Stimulated activated CD4-positive, alpha-beta T cell treated with anti-CD3 and anti-CD28 coated beads, Interleukin-12 subunit alpha, Interleukin-12 subunit beta, amount 100 ng/mL, for 4 hours (primary cell): ENCODE data around the gene CTDSPL.

Experiments used
- DNase-seq: peaks from one replicate; pipeline ENCODE4 v3.0.0-alpha.2; 2020

CTDSPL gene

DNA sequence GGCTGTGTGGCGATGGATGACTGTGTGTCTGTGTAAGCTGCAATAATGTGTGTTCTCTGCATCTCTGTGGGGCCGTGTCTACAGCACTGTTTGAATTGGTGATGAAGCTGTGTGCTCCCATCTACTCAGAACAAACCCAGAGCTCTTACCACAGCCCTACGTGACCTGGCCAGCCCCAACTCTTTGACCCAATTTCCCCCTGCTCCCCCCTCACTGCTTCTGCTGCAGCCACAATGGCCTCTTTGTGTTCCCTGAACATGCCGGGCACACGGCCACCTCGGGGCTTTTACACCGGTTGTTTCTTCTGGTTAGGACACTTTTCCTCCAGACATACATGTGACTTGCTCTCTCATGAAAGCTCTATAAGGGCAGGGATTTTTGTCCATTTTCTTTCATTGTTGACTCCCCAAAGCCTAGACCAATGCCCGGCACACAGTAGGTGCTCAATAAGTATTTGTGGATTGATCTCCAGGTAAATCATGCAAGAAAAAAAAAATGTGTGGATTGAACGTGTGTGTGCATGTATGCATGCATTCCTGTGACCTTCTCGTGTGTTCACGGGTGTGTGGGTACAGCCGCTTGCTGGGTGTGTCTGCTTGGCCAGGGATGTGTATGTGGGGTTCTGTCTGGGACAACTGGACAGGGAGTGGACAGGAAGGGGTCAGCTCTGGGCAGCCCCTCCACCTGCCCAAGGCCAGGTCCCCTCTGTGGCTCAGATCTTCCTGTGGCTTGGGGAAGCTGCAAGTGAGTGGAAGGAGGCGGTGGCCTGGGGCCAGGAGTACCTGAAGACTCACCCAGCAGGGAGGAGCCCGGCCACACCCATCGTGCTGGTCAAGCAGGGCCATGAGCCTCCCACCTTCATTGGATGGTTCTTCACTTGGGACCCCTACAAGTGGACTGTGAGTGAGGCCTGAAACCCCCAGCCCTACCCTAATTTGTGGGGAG is 143.7 kb downstream of the CTDSPL start:
- no peak for DNase-seq

DNA sequence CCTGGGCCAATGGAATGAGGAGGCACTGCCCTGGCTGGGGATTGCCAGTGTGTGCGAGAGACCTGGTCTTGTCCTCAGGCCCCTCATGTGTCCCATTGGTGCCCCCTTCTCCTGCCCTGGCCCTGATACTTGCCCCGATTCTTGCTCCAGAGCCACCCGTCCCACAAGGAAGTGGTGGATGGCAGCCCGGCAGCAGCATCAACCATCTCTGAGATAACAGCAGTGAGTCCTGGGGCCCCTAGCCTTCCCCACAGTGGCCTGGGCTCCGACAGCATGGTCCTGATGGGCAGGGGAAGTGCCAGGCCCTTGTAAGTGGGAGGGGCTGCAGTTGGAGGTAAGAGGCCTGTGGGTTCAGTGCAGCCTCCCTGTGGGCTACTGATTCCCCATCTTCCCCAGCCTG is 144.4 kb downstream of the CTDSPL start:
- DNase-seq = no peak

DNA sequence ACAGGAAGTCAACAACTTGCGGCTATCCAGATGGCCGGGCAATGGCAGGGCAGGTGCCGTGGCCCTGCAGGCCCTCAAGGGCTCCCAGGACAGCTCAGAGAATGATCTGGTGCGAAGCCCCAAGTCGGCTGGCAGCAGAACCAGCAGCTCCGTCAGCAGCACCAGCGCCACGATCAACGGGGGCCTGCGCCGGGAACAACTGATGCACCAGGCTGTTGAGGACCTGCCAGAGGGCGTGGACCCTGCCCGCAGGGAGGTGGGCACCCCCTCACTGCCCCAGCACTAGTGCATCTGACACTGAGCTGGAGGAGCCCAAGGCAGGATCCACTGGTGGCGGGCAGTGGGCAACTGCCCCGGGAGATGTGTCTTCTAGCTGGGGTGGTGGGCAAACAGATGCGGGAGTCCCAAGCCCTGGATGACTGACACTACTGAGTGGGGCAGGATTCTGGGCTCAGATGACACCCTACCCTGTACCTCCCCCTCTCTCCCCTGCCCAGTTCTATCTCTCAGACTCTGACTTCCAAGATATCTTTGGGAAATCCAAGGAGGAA is 144.8 kb downstream of the CTDSPL start:
- DNase-seq = no peak

DNA sequence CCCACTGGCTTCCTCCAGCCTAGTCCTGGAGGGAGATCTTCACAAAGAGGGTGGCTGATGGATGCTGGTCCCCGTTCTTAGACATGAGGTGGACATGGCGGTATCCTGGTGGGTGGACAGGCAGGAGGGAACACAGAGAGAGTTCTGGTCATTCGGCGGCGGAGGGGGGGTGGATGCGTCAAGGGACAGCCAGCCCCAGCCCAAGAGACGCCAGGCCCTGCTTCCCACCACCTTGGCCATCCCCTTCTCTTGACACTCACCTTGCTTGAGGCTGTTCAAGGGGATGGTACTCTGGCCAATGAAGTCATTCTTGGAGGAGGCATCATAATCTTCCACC is 146.0 kb downstream of the CTDSPL start:
- DNase-seq = no peak

DNA sequence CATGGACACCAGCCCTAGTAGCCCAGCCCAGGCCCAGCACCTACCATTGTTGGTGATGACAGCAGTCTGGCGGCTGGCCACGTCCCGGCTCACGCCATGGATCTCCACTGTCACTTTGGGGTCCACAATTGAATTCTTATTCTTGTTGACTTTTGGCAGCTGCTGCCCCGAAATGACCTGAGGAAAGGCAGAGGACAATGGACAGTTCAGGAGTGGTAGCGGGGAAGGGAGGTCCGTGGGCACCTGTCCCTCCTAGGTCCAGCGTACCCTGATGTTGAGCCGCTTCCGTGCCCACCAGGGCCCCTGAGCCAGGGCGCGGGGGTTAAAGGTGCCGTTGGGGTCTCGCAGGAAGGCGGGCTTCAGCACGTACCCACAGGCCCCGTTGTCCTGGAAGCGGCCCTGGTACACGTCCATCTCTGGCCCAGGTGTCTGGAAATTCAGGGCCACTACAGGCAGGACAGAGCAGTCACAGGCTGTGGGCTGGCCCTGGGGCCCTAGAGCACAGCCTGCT is 146.6 kb downstream of the CTDSPL start:
- no peak for DNase-seq

DNA sequence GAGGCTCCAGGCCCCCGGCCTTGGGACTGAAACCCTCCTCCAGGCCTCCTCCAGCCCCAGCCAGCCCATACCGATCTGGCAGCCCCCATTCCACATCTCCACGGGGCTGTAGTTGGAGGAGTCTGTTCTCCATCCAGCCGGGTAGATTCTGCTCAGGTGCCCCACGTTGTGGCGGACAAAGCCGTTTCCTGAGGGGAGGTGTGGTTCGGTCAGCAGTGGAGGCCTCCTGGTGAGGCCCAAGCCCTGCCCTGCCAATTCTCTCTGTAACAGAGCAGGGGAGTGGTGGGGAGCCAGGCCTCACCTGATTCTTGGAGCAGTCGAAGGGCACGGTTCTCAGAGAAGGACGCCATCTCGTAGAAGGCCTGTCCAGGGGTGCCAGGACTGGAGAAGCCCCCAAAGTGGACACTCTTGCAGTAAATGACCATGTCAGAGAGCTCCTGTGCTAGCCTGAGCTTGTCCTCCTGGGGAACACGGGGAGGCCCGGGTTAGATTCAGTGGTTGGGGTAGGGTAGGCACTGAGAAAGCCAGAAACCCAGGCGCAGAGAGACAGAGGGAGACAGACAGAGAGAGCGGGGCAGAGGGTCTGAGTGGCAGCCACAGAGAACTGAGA is 147.4 kb downstream of the CTDSPL start:
- no peak for DNase-seq

DNA sequence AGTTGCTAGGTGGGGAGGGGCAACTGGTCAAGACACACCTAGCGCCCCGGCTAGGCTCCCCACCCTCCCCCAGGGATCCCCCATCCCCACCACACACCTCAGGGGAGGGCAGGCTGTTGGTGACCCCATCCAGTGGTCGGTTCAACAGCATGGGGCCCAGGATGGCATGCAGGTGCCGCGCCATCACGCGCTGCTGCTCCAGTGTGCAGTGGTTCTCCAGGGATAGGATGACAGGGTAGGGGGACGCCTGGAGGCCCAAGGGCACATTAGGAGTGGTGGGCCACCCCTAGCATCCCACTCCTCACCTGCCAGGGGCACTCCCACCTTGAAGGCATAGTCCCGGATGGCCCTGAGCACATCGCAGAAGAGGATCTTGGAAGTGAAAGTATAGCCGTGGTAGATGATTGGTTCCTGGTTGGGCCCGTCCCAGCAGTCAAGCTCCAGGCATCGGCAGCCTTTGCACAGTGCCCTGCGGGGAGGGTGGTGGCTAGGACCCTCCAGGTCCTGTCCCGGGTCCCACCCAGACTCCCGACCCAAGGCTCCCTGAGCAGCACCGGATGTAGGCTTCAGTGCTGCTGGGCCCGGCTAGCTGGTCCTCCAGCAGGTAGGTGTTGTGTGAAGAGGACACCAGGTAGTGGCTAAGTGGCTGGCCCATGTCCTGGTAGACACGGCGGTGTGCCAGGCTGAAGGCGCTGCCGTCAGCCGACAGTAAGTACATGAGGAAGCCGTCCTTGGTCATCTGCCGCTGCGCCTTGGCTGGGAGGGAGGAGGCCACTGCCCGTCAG is 148.3 kb downstream of the CTDSPL start:
- no peak for DNase-seq

DNA sequence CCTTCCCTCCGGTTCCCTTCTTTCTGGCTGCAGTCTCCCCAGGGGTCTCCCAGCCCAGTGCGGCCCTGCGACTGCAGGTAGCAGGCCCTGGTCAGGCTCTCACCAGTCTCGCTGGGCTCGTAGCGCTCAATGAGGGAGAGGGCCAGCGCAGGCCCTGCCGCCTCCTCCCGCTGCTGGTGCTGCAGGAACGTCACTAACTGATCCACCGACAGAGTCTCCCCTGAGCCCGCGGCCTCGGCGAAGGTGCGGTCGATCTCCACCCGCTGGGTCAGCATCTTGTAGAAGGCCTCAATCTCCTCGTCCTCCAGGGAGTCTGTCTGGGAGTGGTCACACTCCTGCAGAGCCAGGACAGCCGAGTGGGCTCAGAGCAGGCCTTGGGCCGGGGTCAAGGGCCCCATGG is 149.4 kb downstream of the CTDSPL start:
- DNase-seq = no peak

DNA sequence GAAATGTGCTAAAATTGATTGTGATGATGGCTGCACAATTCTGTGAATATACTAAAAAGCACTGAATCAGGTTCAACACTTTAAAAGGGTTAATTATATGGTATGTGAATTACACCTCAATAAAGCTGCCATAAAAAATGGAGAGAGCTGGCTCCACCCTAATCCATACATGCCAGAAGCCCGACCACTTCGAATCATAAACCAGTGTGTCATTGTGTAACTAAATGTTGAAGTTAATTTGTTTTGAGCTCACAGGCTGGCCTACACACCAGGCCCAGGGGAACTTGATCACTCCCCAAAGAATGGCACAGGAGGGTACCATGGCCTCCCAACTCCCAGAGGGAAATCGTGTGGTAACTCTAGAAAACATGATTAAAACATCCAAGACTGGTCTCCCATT is 153.8 kb downstream of the CTDSPL start:
- no peak for DNase-seq

DNA sequence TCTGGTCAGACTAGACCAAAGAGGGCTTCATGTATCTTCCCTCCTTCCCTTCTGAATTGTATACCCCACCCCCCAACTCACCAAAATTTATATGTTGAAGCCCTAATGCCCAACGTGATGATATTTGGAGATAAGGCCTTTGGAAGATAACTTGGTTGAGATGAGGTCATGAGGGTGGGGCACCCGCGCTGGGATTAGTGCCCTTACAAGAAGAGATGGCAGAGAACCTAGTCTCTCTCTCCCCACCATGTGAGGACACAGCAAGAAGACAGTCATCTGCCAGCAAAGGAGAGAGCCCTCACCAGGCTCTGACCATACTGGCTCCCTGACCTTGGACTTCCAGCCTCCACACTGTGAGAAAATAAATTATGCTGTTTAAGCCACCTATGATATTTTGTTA is 154.3 kb downstream of the CTDSPL start:
- no peak for DNase-seq

DNA sequence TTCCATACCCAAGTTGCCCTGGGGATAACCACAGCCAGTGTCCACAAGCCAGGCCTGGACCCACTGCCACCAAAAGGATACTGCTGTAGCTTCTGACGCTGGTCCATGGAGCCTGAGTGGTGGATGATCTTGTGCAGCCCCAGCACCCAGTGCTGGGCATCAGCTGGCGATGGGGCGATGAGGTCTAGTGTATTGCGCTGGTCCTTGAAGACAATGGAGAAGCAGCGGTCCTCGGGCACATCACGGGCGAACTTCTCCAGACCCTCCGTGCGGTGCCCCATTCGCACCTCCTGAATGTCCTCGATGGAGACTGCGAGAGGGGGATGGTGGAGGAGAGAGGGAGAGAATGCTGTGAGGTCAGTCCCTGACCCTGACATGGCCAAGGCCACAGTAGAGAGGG is 154.7 kb downstream of the CTDSPL start:
- no peak for DNase-seq

DNA sequence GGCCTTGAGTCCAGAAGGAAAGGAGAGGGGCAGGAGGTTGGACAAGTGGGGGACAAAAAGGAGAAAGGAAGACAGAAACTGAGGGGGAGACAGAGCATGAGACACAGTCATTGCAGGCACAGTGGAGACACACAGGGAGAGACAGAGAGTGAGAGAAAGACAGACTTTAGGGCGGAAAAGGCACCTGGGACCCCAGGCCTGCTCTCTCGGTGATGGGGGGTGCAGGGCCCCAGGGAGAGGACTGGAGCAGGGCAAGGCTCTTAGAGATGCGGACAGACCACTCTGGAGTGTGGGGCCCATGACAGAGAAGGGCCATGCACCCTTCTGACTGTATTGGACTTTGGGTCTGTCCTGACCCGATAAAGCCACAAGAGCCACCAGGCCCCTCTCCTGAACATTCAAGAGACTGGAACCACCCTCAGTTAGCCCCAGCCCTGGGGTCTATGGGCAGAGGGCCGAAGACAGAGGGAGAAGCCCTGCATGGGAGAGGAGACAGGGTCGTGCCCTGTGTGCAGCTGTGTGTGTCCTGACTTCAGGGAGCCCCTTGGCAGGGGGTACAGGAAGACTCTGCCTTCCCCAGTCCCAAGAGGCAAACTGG is 155.3 kb downstream of the CTDSPL start:
- no peak for DNase-seq

DNA sequence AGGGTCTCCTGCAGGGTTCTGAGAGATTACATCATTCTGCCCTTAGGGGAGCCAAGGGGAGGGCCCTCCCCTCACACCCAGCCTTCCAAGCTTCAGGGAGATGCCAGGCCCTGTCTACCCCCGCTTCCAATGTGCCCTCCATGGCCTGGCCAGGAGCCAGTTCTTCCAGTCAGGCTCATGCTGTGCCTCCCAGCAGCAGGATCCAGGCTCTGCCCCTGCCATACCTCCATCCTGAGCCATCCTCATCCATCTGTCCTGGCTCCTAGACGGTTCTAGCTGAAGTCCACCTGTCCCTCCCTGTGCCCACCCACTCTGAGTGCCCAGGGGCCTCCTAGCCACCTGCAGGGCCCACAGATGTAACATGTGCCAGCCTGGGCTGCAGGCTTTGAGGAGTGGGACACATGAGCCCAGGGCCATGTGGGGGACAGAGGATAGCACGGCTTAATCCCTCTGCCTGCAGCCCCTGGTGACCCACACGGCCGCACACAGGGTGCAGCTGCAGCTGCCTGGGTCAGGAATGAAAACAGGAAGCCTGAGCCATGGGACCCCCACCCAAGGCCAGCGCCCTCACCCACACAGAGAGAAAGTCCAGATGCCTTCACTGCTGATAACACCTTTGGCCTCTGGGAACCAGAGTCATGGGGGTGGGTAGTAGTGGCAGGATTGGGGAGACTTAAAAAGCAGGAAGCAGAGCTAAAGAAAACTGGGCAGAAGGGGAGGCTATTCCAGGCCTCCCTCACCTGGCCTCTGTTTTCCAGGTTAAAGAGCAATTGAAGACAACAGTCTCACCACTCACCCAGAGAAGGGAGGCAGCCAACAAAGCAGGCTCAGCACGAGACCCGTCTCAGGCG is 156.0 kb downstream of the CTDSPL start:
- DNase-seq = no peak

DNA sequence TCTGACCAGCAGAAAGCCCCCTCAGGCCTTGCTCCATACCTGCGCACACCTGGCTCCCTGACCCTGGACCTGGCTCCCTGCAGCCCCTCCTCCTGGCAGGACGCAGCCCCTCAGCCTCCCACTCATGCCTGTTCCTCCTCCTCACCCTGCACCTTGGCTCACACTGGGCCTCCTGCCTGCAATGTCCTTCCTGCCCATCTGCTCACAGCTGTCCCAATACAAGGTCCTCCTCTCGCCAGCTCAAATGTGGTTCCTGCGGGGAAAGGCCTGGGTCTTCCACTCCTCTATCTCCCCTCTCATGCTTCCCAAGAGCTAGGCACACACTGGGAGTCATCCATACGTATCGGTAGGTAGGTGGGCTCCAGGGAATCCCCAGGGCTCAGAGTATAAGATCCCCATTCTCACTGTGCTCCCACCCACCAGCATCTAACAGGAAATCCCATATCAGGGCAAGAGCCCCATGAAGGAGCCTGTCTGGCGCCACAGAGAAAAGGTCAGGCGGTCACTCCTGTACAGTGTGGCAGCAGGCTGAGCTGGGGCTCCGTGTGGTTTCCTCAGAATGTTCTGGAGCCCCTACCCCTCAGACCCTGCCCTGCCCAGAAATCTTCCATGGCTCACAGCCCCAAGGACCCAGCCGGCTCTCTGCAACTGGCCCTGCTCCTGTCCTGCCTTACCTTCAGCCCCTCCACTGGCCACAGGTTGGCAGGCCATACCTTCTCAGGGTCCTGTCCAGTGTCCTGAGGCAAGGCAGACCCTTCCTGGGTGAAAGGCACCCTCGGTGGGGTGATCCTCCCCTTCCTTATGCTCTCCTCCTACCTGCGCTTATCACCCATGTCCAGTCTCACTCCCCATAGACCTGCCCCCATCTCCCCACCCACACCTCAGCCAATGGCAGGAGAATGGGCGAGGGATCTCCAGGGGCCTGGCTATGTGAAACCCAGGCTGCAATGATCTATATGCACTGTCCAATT is 156.9 kb downstream of the CTDSPL start:
- no peak for DNase-seq

DNA sequence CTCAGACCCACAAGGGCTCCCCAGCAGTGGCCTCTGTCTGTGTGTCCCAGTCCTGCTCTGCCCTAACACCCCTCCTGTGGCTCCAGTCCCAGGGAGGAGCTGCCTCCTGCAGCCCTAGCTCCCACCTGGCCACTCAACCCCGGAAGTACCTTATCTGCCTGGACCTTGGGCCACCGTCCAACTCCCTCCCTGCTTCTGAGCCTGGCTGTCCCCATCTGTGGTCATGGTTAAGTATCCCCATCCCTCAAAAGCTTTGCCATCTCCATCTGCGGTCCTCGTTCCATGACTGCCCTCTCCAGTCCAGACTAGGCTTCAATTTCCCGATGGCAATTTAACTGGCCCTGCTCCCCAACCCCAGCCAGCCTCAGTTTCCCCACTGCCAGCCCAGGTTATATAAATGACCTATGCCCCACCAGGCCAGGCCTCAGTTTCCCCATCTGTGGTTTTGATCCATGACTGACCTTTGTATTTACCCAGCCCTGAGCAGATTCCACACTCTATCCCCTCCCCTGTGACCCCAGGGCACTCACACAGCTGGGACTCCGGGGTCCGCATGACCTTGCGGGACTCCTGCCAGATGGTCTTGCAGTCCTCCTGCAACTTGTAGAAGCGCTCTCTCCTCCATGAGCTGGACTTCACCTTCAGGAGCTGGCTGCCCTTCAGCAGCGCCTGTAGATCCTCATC is 158.1 kb downstream of the CTDSPL start:
- DNase-seq = no peak

DNA sequence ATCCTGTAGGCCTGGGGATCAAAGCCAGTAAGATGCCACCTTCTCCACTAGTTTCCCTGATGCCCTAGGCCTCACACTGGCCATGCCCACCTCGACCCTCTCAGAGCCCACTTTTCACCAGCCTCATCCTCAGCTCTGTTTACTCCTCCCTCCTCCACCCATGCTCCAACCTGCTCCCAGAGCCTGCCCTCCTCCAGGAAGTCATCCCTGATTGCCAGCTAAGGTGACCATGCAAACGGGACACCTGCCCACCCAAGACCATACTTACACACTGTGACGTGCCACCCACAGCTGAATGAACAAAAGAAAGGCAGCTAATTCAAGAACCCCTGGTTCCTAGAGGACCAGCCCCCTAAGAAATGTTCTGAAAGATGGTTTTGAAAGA is 158.7 kb downstream of the CTDSPL start:
- no peak for DNase-seq

DNA sequence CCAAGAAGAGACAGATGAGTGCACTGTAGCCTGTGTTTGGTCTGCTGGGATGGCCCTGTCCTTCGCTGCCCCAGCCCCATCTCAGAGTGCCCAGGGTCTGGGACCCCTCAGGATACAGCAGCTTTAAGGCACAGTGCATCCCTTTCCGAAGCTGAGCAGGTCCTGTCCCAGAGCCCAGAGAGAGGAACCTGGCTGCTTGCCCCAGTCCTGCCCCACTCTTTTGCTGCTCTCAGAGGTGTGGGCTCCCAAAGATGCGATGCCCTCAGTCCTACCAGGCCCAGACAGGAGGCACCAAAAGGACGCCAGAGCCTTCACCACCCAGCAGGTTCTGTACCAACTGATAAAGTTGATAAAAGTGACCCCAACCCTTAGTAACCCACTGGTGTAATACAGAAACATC is 159.5 kb downstream of the CTDSPL start:
- no peak for DNase-seq

DNA sequence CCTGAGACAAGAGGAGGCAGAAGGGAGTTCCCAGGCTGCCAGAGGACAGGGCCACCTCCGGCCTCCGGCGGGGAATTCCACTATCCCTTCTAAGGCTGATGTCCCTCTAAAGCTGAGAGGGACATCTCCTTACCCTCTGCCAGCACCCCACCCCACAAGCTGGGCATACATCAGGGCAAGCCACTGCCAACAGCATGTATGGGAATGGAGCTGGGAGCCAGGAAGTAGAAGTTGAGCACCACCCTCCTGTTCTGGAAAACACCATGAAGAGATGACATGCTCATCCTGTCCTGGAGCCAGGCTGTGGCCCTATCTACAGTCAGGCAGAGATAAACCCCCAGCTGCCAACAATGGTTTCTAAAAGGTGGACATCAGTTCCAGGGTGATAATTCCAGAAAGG is 160.6 kb downstream of the CTDSPL start:
- no peak for DNase-seq

DNA sequence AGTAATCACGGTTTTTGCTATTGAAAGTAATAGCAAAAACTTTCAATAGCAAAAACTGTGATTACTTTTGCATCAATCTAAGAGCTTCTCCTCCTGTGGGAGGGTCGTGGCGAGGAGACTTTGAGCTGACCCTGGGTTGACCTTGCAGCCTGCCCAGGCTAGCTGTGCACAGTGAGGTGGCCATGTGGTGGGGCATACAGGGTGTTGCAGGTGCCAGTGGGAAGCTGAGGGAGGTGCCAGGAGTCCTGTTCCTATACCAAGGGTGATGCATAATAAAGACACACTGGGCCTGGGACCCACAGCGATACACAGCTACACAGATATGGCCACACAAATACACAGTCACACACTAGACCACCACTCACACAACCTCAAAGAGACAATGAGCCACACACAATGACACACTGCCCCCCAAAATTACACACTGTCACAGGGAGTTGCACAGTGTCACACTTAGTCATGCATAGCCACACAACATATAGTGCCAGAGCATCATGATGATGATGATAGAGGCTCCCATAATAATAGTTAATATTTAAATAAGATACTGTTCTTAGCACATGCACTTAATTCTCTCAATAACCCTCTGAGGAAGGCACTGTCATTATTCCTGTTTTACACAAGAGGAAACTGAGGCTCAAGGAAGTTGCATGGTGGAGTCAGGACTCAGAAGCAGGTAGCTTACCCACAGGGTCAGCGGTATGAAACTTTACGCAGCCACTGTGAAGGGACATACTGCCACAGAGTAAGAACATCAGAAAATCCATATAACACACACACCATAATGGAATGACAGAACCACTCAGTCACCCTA is 161.4 kb downstream of the CTDSPL start:
- DNase-seq = no peak
